Endodermal cell (in vitro differentiated cells): ENCODE data around the gene PELI2. TPM values are rescaled to one million over a fixed set of nuclear protein-coding genes. Genes with fewer than 3 reads are reported as not detected.

Source experiments
- DNase-seq: peaks from one replicate; pipeline ENCODE4 v3.0.0-alpha.2; 2017
- H3K27ac ChIP-seq: 2 replicates; pipeline ENCODE4 v1.5.1; 2013; ENCODE audit warnings: mild to moderate bottlenecking, low read depth, low read length, moderate library complexity
- H3K27me3 ChIP-seq: 2 replicates; pipeline ENCODE4 v1.6.1; 2013; ENCODE audit warnings: mild to moderate bottlenecking, low read length, moderate library complexity; ENCODE audit not compliant: insufficient read depth, control insufficient read depth, poor library complexity, severe bottlenecking
- H3K36me3 ChIP-seq: 2 replicates; pipeline ENCODE4 v1.7.0; 2013; ENCODE audit warnings: mild to moderate bottlenecking, low read length, moderate library complexity; ENCODE audit not compliant: control insufficient read depth, insufficient read depth
- H3K4me1 ChIP-seq: one replicate; pipeline ENCODE4 v1.7.0; 2013; ENCODE audit warnings: low read length; ENCODE audit not compliant: control insufficient read depth, insufficient read depth
- H3K4me3 ChIP-seq: 2 replicates; pipeline ENCODE4 v1.5.1; 2013; ENCODE audit warnings: mild to moderate bottlenecking, low read length, moderate library complexity
- H3K9ac ChIP-seq: 2 replicates; pipeline ENCODE4 v1.6.1; 2013; ENCODE audit warnings: mild to moderate bottlenecking, low read length, moderate library complexity; ENCODE audit not compliant: poor library complexity, severe bottlenecking; ENCODE audit errors: extremely low read depth
- H3K9me3 ChIP-seq: 2 replicates; pipeline ENCODE4 v1.6.1; 2013; ENCODE audit warnings: mild to moderate bottlenecking, low read length, moderate library complexity; ENCODE audit not compliant: control insufficient read depth
- H3K27ac Mint-ChIP-seq: 2 replicates; pipeline ENCODE4 v1.8.0; 2020; ENCODE audit warnings: mixed read lengths
- H3K27me3 Mint-ChIP-seq: 2 replicates; pipeline ENCODE4 v1.8.0; 2021; ENCODE audit warnings: mild to moderate bottlenecking, mixed read lengths; ENCODE audit not compliant: insufficient read depth
- H3K36me3 Mint-ChIP-seq: 2 replicates; pipeline ENCODE4 v1.8.0; 2020; ENCODE audit warnings: low read depth, mixed read lengths
- H3K4me1 Mint-ChIP-seq: 2 replicates; pipeline ENCODE4 v1.8.0; 2020; ENCODE audit warnings: mixed read lengths
- H3K4me3 Mint-ChIP-seq: 2 replicates; pipeline ENCODE4 v1.8.0; 2020; ENCODE audit warnings: mild to moderate bottlenecking, moderate library complexity, mixed read lengths
- H3K9me3 Mint-ChIP-seq: 2 replicates; pipeline ENCODE4 v1.8.0; 2020; ENCODE audit warnings: mild to moderate bottlenecking, mixed read lengths
- CTCF ChIP-seq: fragments of 200-600 bp; sonication (generic); conservative IDR thresholded peaks from 2 replicates; pipeline ENCODE4 v1.5.0; 2021; ENCODE audit warnings: antibody characterized with exemption, mild to moderate bottlenecking
- WGBS, 2 experiments: methylation state at CpG; one replicate each; pipeline versions ENCODE4 v1.1.5 to v1.1.7; 2013; ENCODE audit warnings: missing lambda C conversion rate in 2 of 2, mixed read lengths in 1 of 2; ENCODE audit not compliant: insufficient coverage in 1 of 2, insufficient read length in 1 of 2; 5-methylcytosine and 5-hydroxymethylcytosine counted together
- total RNA-seq, 2 donors: library from RNA; stranded (reverse); fragmentation: NEBNext Ultra II Directional in 1 of 2; extraction: Animal tissue kit (Norgen Biotek cat#: 25700) in 1 of 2; gene quantifications; 2 replicates in 1 of 2; 3 replicates in 1 of 2; pipeline ENCODE4 v1.2.1, GENCODE V29; 2021

Gene PELI2
- total RNA-seq, 2 donors from 2014 or later = 5.9 to 8.1 TPM

DNA sequence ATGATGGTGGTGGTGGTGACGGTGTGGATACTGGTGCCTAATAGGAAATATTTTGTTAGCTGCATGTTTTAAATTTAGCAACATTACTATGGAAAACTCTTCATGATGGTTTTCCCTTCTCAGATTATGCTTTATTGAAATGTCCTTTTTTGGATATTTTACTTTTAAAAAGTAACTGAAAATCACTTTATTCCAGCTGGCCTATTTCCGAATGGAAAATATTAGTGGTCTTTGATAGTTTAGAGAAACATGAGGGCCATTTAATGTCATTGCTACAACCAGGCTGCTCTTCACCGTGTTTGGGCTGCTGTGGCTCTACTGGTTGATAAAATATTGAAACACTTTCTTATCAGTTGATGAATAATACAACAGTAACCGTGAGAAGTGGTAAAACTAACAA is 64.2 kb downstream of the PELI2 start:
- Histone ChIP-seq H3K4me3 (no peak overlapping the region), H3K9ac (no peak overlapping the region), H3K27me3 (no peaks in the 10 kb centered on the region), H3K4me1 (no peaks in the 10 kb centered on the region), H3K9me3 (no peaks in the 10 kb centered on the region), H3K36me3 (no peaks in the 10 kb centered on the region), H3K27ac (no peak overlapping the region)
- Mint-ChIP-seq H3K36me3 (no peaks in the 10 kb centered on the region), H3K4me3 (no peak overlapping the region), H3K4me1 (peaks cover 4% of the 10 kb centered on the region), H3K9me3 (no peaks in the 10 kb centered on the region), H3K27ac (no peak overlapping the region), H3K27me3 (no peaks in the 10 kb centered on the region)
- no peak for DNase-seq
- 92 to 95% methylated on average over 2 to 3 of the region's 4 CpGs for WGBS, 2 experiments
- TF ChIP-seq CTCF = no peak

GRCh38 chr14:56183631-56184157 is 65.5 kb downstream of the PELI2 start:
- H3K9me3 Mint-ChIP-seq = no peaks in the 10 kb centered on the region
- no peak overlapping the region for H3K4me3 Mint-ChIP-seq
- WGBS, 2 experiments = 93% methylated on average over 2 of the region's 2 CpGs; no CpG with 5 or more reads in 1 of the 2 experiments
- no peaks in the 10 kb centered on the region for H3K27me3 ChIP-seq
- peaks cover 4% of the 10 kb centered on the region for H3K4me1 Mint-ChIP-seq
- H3K9ac ChIP-seq = no peak overlapping the region
- H3K36me3 ChIP-seq = no peaks in the 10 kb centered on the region
- H3K27ac ChIP-seq = no peak overlapping the region
- H3K4me3 ChIP-seq = no peak overlapping the region
- DNase-seq = no peak
- no peaks in the 10 kb centered on the region for H3K27me3 Mint-ChIP-seq
- H3K27ac Mint-ChIP-seq = no peak overlapping the region
- H3K36me3 Mint-ChIP-seq = no peaks in the 10 kb centered on the region
- H3K9me3 ChIP-seq = no peaks in the 10 kb centered on the region
- H3K4me1 ChIP-seq = no peaks in the 10 kb centered on the region
- no peak for TF ChIP-seq CTCF

GRCh38 chr14:56185992-56186391 is 67.8 kb downstream of the PELI2 start:
- no peak for DNase-seq
- Mint-ChIP-seq H3K4me3 (no peak overlapping the region), H3K36me3 (no peaks in the 10 kb centered on the region), H3K27ac (no peak overlapping the region), H3K4me1 (peaks cover 4% of the 10 kb centered on the region), H3K27me3 (no peaks in the 10 kb centered on the region), H3K9me3 (no peaks in the 10 kb centered on the region)
- no peaks in the 10 kb centered on the region for H3K4me1 ChIP-seq
- H3K9me3 ChIP-seq = no peaks in the 10 kb centered on the region
- no peak overlapping the region for H3K4me3 ChIP-seq
- no peak for TF ChIP-seq CTCF
- H3K27ac ChIP-seq = no peak overlapping the region
- no peaks in the 10 kb centered on the region for H3K36me3 ChIP-seq
- no peaks in the 10 kb centered on the region for H3K27me3 ChIP-seq
- H3K9ac ChIP-seq = no peak overlapping the region
